Sciatic nerve (tissue), 2 donors: ENCODE data around the gene DNM2. TPM values are rescaled to one million over a fixed set of nuclear protein-coding genes. Genes with fewer than 3 reads are reported as not detected.
"Not testable (repeated sequence)": the region's sequence is repeated elsewhere in the genome, so short reads cannot be mapped to it uniquely, and the experiment has no call there.

ENCODE experiments used
- ATAC-seq: fragments of 200-7000 bp; cut with Tn5 transposase; one replicate; pipeline ENCODE4 v1.9.1; 2020; ENCODE audit warnings: mild to moderate bottlenecking, moderate library complexity
- DNase-seq: peaks from one replicate; pipeline ENCODE4 v3.0.0-alpha.2; 2020; ENCODE audit warnings: low spot score
- intact Hi-C: fragments of 100-400 bp; cut with DNase I; formaldehyde crosslinking; loops from one replicate; pipeline ENCODE4 v1.14.2; 2022
- total RNA-seq: library from RNA; stranded (reverse); fragmentation: NEBNext Ultra II Directional; extraction: Animal tissue kit (Norgen Biotek cat#: 25700); gene quantifications from one replicate; pipeline ENCODE4 v1.2.1, GENCODE V29; 2021
- donor health status: DM: no; HTN: no; CAD: no.
- donor health status: DM: no; HTN: no; CAD: no.

Gene DNM2
- 136 TPM for total RNA-seq

DNA sequence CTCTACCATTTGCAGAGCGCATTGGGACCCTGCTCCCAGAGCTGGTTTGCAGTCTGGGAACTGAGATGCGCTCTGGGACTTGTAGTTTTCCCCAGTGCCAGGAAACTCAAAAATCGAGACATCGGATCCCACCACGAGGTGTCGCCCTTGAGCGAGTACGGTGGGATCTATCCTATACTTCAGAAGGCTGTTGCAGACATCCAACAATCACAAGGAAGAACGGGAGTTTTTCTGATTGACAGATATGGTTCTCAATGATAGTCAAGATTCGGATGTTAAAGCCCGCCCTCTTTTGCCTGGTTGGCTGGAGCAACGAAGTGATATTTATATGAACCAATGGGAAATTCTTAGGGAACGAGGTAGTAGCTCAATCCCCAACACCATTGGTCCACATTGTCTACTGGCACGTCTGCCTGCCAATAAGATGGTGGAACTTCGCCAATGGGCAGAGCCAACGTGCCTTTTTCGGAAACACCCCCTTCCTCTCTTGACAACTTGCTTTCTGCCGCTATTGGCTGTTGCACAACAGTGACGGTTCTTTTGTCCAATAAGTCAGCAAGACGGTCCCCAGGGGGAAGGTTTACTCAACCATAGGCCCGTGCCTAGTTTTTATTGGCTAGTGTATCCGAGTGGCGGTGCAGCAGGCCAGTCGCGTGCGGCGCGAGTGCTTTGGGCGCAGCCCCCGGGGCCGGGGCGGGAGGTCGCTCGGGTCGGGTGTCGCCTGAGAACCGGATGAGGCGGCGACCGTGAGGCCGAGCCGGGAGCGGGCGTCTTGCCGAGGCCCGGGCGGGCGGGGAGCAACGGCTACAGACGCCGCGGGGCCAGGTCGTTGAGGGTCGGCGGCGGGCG is at the start of gene DNM2:
TSS of gene DNM2 (plus strand) at position 724 of the 849 bp plus-strand sequence. CDS start 164 bp downstream, outside the sequence.
- intact Hi-C loops, result no loop called here
- DNase-seq (peak; percentile 98), ATAC-seq (peak; percentile 96)

DNA sequence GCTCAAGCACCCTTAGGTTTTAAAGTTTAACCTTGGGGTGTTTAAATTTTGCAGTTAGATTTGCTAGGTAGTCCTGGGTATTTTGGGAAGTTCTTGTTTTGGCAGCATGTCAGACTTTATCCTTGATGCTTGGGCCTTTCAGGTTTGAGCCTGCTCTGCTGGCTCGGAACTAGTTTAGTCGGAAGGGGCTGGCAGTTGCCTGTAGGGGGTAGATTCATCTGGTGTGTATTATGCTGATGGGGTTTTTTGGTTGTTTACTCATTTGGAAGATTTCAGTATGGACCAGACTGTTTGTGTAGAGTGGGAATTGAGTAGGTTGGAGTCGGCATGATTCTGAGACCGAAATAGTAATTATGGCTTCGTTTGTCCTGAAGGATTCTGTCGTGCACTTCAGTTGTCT is 48.6 kb upstream of the DNM2 start:
- no peak for DNase-seq
- ATAC-seq, result no peak
- intact Hi-C loops, result no loop called here

DNA sequence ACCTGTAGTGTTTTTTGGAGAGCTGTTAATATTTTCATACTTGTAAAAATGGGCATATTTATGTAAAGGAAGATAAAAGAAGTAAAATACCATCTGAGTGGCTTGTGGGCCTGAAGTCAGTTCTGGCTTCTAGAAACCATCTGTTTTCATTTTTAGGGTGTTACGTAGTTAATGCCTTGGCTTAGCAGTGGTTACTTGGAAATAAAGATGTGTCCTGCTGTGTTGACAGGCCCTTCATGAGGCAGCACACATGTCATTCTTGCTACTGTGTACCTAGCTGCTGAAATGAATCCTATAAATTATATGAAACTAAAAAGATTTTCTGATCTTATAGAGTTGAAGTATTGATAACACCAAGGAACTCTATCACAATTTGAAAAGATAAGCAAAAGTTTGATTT is 47.7 kb upstream of the DNM2 start:
- peak; percentile 87 for ATAC-seq
- intact Hi-C loops, result no loop called here
- DNase-seq, result no peak

DNA sequence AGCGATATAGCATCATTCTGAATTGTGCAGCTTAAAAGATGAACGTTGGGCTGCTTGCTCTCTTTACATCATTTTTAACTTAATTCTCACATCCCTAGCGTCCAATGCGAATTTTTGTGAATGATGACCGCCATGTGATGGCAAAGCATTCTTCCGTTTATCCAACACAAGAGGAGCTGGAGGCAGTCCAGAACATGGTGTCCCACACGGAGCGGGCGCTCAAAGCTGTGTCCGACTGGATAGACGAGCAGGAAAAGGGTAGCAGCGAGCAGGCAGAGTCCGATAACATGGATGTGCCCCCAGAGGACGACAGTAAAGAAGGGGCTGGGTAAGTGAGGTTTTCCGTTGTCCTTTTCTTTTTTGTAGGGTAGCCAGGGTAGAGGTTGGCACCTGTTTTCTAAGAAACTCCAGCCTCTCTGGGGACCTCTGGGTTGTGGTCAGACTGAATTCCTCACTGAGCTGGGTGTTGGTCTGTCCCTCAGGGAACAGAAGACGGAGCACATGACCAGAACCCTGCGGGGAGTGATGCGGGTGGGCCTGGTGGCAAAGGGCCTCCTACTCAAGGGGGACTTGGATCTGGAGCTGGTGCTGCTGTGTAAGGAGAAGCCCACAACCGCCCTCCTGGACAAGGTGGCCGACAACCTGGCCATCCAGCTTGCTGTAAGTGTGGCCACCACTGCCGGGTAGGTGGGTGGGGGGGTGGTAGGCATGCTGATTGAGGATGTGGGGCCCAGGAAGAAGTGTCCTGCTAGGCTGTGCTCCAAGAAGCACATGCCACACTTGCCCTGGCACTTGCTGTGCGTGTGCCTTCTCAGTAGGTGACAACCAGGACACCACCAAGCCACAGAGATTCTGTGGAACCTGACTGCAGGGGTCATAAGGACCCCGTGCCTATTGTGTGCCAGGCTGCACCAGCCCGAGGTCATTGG is 46.7 kb upstream of the DNM2 start:
- DNase-seq (no peak), ATAC-seq (peak; percentile 21)
- intact Hi-C loops, result no loop called here

DNA sequence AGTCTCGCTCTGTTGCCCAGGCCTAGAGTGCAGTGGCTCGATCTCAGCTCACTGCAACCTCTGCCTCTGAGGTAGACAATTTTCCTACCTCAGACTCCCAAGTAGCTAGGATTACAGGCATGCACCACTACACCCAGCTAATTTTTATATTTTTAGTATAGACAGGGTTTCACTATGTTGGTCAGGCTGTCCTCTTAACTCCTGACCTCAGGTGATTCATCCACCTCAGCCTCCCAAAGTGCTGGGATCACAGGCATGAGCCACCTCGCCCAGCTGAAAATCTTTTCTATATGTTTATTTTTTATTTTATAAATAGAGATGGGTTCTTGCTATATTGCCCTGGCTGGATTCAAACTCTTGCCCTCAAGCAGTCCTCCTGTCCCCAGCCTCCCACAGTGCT is 46.0 kb upstream of the DNM2 start:
- intact Hi-C loops, ATAC-seq, DNase-seq: not testable (repeated sequence)

DNA sequence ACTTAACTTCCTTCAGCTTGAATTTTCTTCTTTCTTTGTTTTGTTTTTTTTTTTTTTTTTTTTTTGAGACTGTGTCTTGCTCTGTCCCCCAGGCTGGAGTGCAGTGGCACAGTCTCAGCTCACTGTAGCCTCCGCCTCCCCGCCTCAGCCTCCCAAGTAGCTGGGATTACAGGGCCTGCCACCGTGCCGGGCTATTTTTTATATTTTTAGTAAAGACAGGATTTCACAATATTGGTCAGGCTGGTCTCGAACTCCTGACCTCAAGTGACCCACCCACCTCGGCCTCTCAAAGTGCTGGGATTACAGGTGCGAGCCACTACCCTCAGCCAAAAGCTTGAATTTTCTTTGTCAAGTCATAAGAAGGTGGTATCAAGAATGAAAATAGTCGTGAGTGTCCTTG is 42.7 kb upstream of the DNM2 start:
- intact Hi-C loops, DNase-seq, ATAC-seq: not testable (repeated sequence)

DNA sequence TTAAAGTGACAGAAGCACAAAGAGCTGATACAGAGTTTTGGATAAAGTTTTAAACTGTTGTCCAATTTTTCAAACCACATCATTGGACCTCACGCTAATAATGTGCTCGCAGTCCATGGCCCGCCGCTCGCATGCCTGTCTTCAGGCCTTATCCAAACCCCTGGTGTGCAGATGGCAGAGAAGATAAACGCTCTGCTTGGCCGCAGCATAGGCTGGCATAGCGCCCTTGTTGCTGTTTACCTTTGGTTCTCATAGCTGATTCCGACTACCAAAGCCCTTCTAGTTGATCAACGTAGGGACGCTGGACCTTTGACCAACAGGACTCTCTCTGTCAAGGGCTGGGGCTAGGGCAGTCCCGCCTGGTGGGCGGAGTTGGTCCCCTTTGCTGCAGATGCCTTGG is 40.1 kb upstream of the DNM2 start:
- ATAC-seq (no peak), DNase-seq (no peak)
- intact Hi-C loops, result no loop called here

DNA sequence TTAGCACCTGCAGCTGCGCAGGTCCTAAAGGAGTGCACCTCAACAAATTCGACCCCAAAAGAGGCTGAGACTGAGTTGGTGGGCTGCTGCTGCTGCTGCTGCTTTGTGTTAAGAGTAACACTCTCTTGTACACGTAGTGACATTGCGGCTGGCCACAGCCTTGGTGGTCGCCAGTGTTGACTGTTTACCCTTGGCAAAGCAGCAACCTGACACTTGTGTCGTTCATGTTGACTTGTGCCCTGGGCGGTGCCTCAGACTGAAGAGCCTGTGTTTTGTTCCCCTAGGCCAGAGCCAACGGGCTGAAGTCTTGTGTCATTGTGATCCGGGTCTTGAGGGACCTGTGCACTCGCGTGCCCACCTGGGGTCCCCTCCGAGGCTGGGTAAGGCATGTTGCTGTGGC is 39.1 kb upstream of the DNM2 start:
- ATAC-seq (no peak), DNase-seq (no peak)
- intact Hi-C loops, result no loop called here

DNA sequence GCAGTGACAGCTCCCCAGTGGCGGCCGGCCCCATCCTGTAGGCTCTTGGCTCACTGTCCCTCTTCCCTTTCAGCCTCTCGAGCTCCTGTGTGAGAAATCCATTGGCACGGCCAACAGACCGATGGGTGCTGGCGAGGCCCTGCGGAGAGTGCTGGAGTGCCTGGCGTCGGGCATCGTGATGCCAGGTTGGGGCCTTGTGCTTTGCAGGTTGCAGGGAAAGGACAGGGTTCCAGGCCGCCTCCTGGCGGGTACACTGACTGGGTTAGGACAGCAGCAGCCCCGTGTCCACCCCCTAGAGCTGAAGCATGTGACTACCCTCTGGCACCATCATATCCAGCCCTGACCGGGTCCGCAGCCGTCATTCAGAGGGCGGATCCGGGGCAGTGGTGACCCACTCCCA is 38.1 kb upstream of the DNM2 start:
- intact Hi-C loops, result no loop called here
- DNase-seq, result no peak
- ATAC-seq, result no peak

DNA sequence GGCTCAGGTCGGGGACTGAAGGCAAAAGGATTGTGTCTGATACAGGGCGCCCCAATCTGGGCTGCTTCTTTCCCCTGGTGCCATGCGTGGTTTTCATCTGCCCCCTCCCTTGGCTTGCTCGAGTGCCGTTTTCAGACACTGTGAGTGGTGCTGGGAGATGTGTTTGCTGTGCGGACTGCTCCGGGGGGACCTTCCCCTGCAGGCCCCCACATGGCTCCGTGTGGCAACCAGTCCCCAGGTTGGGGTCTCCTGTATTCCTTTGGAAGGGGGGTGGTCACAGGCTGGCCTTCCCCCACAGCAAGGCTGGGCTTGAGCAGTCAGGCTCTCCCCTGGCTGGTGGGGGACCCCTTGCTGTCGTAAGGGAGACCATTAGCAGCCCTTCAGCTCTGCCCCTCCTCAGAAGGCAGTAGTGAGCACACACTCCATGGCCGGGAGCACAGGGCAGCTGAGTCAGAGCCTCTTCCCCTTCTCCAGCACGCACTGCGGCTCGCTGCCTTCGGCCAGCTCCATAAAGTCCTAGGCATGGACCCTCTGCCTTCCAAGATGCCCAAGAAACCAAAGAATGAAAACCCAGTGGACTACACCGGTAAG is 37.2 kb upstream of the DNM2 start:
- ATAC-seq (no peak), DNase-seq (no peak)
- intact Hi-C loops, result no loop called here

DNA sequence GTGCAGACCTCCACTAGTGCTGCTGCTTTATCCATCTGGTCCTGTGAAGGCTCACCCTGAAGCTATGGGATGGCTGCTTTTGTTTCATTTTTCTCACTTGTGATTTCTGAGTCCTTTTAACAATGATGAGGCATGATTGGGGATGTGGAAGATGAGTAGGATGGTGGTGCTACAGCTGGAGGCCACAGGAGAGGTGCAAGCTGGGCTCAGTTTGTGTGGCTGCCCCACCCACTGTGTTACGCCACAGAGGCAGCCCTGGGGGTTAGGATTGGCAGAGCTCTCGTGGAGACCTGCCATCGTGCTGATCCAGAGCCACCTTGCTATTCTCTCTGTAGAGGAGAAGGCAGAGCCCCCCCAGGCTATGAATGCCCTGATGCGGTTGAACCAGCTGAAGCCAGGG is 36.2 kb upstream of the DNM2 start:
- intact Hi-C loops, result no loop called here
- DNase-seq, result no peak
- ATAC-seq, result no peak

DNA sequence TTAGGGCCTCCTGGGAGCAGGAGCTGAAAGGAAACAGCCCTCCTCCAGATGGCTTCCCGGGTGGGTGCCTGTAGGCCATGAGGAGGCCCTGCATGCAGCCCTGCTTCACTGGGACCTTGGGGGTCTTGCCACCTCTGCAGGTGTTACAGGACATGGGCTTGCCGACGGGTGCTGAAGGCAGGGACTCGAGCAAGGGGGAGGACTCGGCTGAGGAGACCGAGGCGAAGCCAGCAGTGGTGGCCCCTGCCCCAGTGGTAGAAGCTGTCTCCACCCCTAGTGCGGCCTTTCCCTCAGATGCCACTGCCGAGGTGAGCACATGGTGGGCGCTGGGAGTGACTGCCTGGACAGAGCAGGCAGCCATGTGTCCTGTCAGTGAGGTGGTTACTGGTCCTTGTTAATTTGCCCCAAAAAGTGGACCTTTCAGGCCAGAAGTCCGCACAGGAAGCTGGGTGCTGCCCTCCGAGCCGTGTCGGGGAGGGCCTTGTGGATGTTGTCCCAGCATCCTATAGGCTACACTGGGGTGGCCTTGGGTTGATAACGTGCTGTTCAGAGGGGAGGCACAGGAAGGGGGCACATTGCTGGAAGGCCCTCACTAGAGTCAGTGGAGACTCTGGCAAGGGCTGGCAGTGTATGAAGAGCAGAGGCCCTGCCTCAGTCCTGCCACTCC is 35.3 kb upstream of the DNM2 start:
- ATAC-seq, result no peak
- intact Hi-C loops, result no loop called here
- DNase-seq, result no peak

DNA sequence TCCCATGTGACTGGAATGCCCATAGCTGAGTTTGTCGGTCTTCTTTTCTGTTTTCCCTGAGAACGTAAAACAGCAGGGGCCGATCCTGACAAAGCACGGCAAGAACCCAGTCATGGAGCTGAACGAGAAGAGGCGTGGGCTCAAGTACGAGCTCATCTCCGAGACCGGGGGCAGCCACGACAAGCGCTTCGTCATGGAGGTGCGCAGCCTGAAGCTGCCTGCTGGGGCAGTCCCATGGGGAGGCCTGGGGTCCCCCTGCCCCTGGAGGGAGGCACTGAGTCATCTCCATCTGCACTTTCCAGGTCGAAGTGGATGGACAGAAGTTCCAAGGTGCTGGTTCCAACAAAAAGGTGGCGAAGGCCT is 34.8 kb upstream of the DNM2 start:
- intact Hi-C loops, result no loop called here
- DNase-seq (no peak), ATAC-seq (no peak)

DNA sequence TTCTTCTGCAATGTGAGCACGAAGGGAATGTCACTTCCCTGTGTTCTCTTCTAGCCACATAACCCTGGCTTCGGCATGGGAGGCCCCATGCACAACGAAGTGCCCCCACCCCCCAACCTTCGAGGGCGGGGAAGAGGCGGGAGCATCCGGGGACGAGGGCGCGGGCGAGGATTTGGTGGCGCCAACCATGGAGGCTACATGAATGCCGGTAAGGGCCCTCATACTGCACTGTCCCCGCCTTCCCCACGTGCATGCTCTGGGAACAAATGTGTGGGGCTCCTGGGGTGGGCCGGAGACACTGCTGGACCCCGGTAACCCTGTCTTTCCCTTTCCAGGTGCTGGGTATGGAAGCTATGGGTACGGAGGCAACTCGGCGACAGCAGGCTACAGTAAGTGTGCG is 34.3 kb upstream of the DNM2 start:
- intact Hi-C loops, result no loop called here
- no peak for ATAC-seq

DNA sequence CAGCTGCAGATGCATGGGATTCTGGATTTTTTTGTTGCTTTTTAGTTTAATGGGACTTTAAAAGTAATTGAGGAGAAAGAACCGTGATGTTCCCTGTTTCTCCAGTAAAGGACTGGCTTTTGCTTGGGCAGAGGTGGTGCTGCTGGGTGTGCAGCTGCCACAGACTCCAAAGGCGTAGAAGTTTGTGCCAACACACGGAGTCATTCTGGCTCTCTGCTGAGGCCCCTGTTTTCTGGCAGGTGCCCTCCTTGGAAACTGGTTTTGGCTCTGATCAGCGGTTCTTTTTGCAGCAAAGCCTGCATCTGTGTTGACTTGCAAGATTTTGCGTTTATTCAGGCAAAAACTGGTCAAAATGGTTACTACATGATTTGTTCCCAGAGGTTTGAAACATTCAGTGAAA is 32.7 kb upstream of the DNM2 start:
- DNase-seq (no peak), ATAC-seq (no peak)
- intact Hi-C loops, result no loop called here

More for the DNA sequence above, 34.3 kb upstream of the DNM2 start:
- no peak for DNase-seq

DNA sequence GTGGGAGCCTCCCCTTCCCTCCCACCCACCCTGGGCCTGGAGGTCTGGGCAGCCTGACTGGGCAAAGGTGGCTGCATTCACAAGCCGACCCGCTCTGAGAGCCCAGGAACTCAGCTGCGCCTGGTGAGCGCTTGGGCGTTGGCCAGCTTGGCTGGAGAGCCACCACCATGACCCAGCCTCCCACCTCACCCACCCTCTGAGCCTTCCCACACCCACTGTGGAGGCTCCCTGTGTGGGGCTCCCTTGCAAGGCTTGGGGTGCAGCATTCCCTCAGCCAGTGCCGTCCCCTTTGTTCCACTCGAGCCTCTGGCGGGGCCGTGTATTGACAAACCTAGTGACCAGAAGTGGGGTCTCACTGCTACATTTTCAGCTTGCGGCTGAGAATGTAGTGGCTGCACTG is 31.7 kb upstream of the DNM2 start:
- DNase-seq (no peak), ATAC-seq (no peak)
- intact Hi-C loops, result no loop called here

DNA sequence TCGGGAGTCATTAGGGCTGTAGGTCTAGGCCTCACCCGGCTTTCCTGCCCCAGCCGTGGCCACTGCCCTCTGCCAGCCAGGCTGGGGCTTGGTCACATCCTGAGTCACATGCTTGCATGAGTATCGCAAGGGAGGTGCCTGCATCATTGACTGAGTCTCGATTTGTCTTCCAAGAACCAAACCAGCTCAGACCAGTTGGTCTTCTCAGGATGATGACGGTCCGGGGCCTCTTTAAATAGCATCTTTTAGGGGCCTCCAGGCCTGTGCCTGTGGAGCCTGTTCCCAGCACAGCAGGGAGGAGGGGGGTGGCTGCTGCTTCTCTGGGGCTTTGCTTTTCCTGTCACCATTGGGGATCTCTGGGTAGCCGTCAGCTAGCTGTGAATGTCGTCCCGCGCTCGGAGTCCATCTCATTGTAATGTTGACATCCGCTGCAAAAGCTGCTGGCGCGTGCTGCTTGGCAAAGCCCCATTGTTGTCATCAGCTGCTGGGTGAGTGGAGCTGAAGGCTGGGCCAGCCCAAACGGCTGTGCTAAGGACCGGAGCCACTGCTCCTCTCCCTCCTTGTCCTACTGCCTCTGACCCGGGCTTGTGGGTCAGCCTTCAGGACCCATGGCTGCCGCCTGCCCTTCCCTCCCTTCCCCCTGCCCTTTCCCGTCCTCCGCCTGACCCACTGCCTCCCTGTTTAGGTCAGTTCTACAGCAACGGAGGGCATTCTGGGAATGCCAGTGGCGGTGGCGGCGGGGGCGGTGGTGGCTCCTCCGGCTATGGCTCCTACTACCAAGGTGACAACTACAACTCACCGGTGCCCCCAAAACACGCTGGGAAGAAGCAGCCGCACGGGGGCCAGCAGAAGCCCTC is 31.0 kb upstream of the DNM2 start:
- intact Hi-C loops, result no loop called here
- ATAC-seq (no peak), DNase-seq (no peak)

DNA sequence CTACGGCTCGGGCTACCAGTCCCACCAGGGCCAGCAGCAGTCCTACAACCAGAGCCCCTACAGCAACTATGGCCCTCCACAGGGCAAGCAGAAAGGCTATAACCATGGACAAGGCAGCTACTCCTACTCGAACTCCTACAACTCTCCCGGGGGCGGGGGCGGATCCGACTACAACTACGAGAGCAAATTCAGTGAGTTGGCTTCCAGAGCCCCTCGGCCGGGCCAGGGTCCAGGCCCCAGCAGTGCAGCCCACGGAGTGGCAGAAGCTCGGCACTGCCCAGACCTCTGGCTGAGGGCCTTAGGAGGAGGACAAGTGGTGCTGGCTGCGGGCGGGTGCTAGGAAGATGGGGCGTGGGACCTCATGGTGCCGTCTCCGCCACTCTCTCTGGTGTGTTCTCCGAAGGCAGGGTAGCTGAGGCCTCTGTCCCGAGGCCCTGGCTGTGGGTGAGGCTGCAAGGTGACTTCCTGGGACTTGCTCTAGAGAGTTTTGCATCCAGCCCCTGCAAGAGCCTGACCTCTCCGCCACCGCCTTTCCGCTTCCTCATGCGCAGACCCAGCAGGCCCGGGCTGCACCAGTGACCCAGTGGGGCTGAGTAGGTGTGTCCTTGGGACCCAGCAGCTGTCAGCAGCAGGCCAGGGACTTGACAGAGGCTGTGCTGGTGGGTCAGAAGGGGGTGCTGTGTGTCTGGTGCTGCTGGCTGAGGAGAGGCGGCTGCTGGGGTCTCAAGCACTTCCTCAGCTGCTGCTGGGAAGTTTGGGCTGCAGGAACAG is 30.2 kb upstream of the DNM2 start:
- intact Hi-C loops, result no loop called here
- DNase-seq, result no peak
- no peak for ATAC-seq
